GM19238 (cell line): Measurements from ENCODE around the gene RORB.
"Not testable (repeated sequence)": the region's sequence is repeated elsewhere in the genome, so short reads cannot be mapped to it uniquely, and the experiment has no call there.

Source experiments
- DNase-seq: peaks from one replicate; pipeline ENCODE4 v3.0.0; 2011; ENCODE audit warnings: low spot score; ENCODE audit not compliant: insufficient read length

Gene RORB

DNA sequence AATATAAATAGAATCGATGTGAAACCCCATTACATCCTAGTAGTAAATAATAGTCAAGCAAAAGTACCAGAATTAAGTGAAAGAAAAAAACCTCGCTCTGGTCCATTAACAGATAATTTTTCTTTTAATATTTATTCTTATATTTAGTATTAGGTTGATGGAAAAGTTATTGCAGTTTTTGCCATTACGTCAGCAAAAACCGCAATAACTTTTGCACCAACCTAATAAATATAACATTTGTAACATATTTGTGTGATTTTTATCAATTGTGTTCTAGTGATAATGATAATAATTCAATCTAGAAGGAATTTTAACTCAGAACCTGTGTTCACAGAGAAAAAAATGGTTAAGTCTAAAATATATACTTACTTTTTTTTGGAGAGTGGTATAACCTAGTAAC is 16.1 kb downstream of the RORB start:
- no peak for DNase-seq

DNA sequence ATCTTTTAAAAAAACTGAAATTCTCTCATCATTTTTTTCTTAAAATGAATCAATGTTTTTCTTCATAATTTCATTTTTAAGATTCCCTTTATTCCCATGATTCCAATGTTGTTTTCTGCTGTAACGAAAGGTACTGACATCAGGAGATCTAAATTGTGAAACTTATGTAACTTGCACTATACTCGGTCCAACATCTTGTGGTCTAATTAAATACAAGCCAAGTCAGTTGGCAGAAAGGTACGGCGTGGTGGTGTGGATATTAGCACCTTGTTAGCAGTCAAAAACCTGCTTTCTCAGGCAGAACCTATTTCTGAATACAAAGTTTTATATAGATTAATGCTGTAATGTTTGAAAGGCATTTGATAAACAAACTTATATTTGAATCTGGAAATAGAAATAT is 20.1 kb downstream of the RORB start:
- no peak for DNase-seq

DNA sequence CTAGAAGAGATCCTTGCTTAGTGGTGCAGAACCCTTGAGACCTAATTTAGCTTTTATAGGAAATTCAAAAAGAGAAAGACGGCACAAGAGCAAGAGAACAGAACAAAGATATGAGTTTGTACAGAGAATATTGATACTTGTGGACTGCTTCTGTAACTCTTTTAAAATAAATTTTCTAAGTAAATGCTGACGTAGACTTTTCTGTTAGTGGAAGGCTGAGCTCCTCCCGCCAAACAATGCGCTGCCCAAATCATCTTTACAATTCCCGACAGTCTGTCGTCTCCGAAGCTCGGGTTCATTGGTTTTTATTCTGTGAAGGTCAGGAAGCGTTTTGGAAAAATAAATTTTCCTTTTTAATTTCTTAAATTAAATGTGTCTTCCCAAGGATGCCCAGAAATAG is 22.3 kb downstream of the RORB start:
- DNase-seq: no peak

DNA sequence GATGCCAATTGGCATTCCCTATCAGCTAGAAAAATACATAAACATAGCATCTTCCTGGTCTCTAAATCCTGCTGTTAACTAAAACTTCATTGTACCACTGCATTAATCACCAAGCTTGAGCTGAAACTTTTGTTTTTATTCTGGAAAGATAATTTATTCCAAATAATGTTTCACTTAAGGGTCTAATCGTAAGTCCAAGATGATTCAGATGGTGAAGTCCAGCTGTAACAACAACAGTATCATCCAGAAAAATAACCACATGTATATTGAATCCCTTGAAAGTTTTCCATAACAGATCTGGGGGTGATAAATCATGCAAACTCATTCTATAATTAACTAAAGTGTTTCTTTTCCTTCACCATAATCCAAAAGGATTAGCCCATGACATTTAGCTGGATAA is 23.9 kb downstream of the RORB start:
- no peak for DNase-seq

DNA sequence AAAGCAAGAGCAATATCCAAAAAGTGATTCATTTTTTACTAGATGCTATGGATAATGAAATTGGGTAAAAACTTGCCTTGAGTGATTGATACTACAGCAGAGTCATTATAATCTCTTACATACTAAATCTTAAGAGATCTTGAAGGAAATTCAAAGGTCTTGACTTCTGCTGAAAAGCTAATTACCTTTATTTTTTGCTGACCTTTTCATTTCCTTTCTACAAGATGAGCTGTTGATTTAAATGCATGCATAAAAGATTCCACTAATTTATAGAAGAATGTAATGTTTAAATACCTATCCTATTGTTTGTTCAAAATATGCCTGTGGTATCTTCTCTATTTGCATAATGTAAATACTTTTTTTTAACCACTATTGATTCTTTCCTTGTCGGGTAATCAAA is 27.2 kb downstream of the RORB start:
- DNase-seq: no peak

DNA sequence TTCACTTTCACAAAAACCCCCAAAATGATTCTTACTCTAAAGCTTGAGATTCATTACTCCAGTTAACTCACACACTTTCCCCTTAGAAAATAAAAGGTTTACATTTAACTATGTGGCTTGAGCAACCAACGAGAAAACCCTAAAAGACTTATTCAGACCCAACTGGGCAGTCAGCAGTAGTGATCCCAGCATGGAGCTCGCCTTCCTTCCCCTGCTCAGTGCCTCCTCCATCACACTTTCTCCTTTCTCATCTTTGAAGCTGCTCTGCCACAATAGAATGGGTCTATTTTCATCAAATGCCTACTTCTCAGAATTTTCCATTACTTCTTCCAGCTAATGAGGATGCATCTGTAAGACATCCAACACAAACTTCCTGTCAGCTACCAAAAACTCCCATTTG is 29.1 kb downstream of the RORB start:
- DNase-seq: no peak

DNA sequence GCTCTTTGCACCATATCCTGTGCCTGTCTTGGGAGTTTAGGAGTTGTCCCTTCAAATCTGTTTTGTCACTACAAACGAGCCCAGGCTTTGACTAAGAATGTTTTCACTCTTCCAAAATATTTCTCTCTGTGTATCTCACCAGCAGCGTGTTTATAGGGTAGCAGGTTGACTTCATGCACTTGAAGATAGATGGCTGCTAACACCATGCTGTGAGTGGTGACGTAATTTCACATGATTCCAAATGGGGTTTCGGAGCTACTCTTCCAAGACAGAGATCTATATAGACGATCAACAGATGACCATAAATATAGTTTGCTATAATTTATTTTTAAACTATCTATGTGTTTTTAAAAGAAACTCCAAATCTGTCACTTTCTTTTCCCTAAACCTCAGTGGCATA is 30.6 kb downstream of the RORB start:
- no peak for DNase-seq

DNA sequence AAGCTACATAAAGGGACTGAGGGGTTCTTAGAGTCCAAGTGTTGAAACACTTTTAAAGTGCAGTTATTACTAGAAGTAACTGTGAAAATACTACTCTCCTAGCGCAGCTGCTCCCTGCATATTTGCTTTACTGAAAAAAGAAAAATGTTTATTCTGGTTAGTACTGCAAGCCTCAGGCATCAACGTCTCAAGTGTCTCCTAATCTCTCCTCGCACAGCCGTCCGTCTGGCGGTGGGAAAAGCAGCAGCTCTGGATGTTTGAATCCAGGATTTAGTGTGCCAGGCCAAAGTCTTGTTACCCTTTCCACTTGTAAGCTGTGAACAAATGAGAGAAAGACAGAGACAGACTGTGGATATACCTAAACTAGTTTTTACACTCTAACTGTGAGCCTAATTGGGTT is 31.1 kb downstream of the RORB start:
- no peak for DNase-seq

DNA sequence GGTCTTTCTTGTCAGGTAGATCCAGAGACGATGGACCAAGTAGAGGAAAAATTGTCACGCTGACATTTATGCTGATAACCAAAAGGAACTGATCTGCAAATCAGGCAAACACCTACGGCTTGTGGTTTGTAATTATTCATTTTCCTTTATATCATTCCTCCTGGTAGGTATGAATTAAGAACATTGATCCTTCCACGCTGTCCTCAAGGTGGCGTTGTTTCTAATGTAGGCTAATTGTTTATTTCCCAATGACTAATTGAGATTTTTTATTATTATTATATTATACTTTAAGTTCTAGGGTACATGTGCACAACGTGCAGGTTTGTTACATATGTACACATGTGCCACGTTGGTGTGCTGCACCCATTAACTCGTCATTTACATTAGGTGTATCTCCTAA is 33.3 kb downstream of the RORB start:
- DNase-seq: not testable (repeated sequence)

DNA sequence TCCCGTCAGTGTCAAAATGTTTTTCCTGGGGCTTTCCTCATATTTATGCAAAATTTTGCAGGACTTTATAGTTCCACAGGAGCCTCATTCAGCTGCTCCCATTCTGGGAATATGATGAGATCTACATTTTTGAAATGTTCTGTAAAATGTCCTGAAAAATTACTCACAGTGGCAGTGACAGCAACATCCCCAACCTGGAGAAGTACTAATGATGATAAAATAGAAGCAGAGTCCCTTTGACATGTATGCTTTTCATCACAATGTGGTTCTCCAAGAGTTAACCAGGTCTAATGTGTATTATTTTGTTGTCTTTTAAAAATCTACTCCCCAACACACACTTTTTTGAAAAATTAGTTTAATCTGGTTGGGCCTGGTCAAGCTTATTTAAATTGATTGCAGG is 36.1 kb downstream of the RORB start:
- DNase-seq: no peak

DNA sequence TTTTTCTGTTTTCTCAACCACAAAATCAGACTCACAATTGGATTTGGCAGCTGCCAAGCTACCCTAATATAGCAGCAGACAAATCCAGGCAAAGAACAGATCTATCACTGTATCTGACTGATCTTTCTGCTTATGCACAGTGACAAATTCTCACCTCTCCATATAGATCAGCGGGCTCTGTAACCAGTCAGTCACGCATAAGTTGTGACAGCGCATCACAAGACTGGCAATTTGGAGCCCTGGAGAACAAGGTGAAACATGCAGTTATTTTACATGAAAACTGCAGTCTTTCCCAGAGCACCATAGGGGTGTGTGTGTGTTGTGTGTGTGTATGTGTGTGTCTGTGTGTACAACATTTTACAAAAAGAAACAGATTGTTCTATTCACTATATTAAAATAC is 37.7 kb downstream of the RORB start:
- DNase-seq: no peak

DNA sequence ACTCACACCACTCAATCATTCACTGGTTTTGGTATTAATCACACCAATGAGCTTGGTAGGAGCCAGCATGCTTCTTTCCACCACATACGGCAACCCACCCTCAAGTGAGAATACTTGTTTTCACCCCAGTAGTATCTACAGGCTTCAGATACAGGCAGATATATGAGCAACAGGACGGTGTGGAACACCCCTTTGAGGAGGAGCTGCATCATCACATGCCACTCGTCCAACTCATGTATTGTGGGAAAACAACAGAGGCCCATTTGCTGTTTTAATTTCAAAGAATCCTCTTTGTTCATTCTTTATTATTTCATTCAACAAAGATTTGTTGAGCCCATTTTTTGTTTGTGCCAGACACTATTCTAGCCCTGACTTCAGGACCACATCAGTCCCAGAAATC is 46.0 kb downstream of the RORB start:
- DNase-seq: no peak

DNA sequence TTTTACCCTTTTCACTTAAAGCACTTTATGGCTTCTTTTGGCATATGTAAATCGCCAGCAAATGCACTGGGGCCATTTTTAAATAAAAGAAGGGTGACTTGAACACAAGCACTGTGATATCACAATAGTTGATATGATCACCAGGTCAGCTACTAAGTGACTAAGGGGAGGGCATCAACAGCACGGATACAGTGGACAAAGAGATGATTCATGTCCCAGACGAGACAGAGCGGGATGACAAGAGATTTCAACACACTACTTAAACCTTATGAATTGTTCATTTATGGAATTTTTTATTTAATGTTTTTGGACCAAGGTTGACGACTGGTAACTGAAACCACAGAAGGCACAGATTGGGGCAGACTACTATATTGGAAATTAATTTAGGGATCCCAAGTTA is 54.1 kb downstream of the RORB start:
- no peak for DNase-seq

DNA sequence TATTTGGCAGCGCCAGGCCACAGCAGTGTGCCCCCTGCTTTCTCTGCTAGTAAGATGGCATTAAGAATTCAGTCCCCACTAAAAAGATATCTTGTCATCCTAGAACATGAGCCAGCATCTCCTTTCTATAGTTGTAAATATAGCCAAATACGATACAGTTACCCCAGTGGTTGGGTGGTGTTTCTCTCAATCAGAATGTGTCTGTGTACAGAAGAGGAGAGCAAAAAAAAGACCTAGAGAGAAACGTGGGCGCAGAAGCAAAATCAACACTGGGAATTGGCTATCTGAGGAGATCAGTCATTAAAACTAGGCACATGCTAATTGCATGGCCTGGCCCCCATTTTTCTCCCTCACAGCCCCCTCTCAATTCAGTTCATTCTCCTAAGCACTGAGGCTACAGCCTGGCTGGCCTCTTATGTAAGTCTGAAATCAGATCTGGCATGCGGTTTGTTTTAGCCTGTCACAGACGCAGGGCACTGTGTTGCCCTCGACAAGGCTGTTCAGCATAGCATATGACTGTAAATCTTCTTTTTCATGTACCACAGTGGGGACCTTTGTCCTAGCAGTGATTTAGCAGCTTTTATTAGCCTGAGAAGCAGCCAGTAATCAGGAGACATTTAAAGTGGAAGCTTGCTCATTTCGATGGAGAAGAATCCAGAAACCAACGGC is 57.8 kb downstream of the RORB start:
- no peak for DNase-seq

DNA sequence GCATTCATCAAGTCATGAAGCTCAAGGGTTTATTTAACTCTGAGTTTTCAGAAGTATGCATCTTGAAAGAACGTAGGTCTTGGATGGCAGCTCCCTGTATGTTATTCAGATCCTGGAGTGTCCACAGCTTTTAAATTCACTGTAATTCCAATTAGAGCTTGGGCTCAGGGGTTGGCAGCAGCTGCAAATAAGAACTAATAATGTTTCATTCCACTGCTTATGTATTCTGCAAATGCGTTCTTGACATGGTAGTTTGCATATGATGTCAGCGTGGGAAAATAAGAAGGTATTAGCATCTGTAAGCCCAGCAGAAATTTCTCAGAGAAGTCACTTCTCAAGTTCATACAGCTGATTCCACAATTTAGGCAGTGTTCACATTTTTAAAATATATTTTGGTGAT is 58.4 kb downstream of the RORB start:
- no peak for DNase-seq

DNA sequence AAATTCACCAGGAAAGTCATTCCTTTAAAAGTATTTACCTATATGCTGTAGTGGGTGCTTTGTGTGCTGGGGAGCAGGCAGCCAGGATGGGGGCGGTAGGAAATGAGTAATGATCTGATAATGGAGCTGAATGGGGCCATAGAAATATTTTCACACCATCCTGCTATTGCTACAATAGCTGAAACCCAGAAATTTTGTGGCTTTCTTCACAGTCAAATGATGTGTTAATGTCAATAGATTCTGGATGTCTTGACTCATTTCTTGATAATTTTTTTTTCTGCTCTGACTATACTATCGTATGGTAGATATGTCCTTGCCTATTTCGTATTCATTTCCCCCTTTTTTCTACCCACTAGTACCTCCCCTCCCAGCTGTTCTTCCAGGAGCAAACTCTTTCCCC is 59.5 kb downstream of the RORB start:
- no peak for DNase-seq

DNA sequence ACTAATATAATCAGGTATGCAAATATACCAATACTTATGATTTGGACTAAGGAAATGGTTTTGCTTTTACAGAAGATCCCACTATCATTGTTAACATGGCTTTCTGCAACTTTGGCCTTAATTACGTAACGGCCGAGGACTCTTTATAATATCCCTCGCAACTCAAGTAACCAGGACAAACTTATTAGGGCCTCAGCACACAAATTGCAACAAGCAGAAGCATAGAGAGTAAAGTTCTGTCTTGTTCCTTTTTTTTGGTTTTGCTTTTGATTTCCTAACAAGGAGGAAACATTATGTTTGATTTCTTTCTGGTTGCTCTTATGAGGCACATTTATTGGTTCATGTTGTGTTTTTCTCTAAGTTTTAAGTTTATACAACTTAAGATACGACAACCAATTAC is 60.4 kb downstream of the RORB start:
- DNase-seq: no peak

DNA sequence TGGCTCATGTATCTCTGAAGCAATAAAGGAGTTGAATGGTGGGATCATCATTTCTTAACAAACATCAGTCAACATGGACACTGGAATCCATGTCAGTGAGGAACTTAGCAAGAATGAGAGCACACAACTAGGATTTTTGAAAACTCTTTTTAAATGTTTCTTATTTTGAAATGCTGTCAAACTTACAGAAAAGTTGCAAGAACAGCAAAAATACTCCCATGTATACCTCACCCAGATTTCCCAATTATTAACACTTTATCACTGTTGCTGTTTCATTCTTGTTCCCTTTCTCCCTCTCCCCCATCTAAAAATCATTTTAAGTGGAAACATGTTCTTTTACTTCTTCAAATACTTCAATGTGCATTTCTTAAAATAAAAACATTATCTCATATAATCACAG is 65.5 kb downstream of the RORB start:
- no peak for DNase-seq

DNA sequence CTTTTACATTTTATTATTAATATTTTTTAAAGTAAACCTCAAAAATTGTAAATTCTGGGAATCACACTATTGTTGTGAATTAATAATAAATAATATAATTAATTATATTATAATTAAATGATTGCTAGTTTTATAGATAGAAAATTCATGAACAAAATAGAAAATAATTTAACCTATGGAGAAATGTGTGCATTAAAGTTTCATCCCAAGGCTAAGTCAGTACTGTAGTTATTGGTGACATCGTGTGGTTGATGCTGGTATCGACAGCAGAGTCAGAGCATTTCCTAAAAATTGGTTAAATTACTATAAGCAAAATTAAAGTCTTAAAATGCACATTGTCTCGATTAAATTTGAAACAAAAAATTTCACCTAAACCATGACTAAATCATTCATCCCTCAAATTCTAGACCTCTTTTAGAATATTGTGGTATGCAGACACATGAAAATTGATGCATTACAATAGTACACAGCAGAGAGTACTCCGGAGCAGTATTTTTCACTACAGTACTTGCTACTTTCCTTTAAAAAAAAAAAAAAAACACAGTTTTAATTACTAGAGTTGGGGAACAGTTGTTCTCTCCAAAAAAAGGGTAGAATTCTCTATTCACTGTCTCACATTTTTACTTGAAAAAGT is 73.9 kb downstream of the RORB start:
- no peak for DNase-seq

DNA sequence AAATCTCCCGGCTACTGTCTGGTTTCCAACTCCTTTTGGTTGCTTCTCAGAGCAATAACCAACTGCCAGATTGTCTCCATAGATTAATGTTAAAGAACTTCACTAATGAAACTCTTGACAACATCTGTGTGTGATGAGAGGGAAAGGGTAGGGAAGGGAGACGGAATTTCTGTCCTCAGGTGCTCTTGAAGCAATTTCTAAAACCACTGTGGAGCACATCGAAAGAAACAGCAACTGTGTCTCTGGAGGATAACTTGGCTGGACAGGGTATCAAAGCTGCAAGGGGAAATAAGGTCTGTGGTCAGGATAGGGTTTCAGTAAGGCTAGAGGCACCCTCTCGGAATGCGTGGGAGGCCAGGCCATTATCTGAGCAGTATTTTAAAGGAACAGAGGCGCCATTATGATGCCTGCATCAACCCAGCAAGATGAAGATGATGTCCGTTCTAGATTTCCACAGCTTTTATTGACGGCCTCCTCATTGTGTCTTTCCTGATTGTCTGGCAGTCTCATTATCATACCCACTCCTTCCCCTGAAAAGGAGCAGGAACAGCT is 76.6 kb downstream of the RORB start:
- DNase-seq: no peak

DNA sequence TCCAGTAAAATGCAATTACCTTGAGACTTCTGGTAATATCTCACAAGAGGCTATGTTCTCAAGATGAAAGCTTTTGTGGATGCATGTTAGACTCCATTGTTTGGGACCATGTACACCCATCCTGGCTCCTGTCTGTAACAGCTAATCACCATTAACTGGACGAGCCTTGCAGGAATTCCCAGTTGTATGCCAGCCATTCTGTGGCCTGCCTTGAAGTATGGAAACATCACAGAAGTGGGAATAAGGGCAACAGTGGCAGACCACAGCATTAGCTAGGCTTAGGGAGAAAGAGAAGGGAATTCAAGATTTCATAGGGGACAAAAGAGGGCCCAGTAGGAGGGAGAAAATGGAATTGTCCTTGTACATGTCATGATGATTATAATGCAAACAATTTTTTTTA is 79.0 kb downstream of the RORB start:
- no peak for DNase-seq

DNA sequence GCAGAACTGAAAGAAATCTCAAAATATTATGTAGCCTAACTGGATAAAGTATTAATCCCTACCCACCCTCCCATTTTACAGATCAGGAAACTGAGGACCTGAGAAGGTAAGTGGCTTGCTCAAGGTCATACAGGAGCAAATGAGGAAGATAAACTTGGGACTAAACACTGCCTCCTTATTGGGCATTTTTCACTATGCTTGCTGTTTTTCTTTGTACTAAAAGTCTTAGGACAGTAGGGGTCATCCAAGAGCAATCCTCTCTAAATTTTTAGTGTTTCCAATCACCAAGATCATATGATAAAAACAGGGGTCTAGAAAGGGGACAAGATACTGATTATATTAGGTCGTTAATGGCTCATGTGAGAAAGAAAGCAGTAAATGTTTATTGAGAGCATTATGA is 80.8 kb downstream of the RORB start:
- no peak for DNase-seq

DNA sequence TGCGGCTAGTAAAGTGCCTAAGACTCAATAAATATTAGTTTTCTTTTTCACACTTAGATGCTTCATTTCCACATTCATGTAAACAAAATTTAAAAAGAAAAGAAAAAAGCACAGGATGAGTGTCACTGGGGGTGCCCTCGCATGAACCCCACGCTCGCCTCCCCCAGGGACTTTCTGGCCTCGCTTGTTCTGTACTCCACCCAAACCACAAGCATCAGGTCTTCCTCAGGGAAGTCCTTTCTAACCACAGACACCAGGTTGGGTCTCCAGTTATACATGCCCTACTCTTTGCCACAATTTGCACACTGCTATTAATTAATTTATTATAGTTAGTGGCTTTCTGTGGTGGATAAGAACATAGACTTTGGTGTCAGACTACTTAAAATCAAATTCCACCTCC is 92.4 kb downstream of the RORB start:
- no peak for DNase-seq
